Prostate gland (tissue), 2 donors: ENCODE results near the gene STPG3. TPM values are rescaled to one million over a fixed set of nuclear protein-coding genes. Genes with fewer than 3 reads are reported as not detected.
A peak's percentile ranks its signal among the peaks of the same experiment; 100 is the strongest.

ENCODE experiments used
- DNase-seq: peaks from one replicate; pipeline ENCODE4 v3.0.0-alpha.2; 2019; ENCODE audit warnings: low spot score
- H3K27ac ChIP-seq, 2 donors: fragments of 200-600 bp; sonication (generic); 2 replicates each; pipeline ENCODE4 v1.5.1; 2017 to 2019
- H3K27me3 ChIP-seq: fragments of 200-600 bp; sonication (generic); replicated peaks from 2 replicates; pipeline ENCODE4 v1.5.1; 2019; ENCODE audit not compliant: insufficient read depth
- H3K36me3 ChIP-seq, 2 donors: fragments of 200-600 bp; sonication (generic); 1 replicate in 1 of 2; 2 replicates in 1 of 2; pipeline versions ENCODE4 v1.5.1 to v1.8.1; 2017 to 2019
- H3K4me1 ChIP-seq: fragments of 200-600 bp; sonication (generic); replicated peaks from 2 replicates; pipeline ENCODE4 v1.5.1; 2019
- H3K4me3 ChIP-seq, 2 donors: fragments of 200-600 bp; sonication (generic); 2 replicates each; pipeline ENCODE4 v1.5.1; 2017 to 2019
- H3K9me3 ChIP-seq: fragments of 200-600 bp; sonication (generic); 2 replicates; pipeline ENCODE4 v1.5.1; 2017
- CTCF ChIP-seq, 4 experiments: fragments of 200-600 bp in 2 of 4; fragments of 450-650 bp in 2 of 4; sonication (generic) in 2 of 4; IDR thresholded peaks; 1 replicate in 3 of 4; 2 replicates in 1 of 4; pipeline ENCODE4 v1.5.1; 2016 to 2019; ENCODE audit warnings: antibody characterized with exemption in 4 of 4, mild to moderate bottlenecking in 2 of 4, moderate library complexity in 2 of 4
- POLR2A ChIP-seq: fragments of 450-650 bp; IDR thresholded peaks from one replicate; pipeline ENCODE4 v1.6.1; 2016; ENCODE audit warnings: antibody characterized with exemption, mild to moderate bottlenecking
- POLR2AphosphoS5 ChIP-seq: sonication (generic); formaldehyde crosslinking; IDR thresholded peaks from one replicate; pipeline ENCODE4 v1.6.1; 2017; ENCODE audit warnings: antibody characterized with exemption
- WGBS: methylation state at CpG from one replicate; pipeline ENCODE4 v1.1.5; 2018; 5-methylcytosine and 5-hydroxymethylcytosine counted together
- intact Hi-C: fragments of 100-400 bp; cut with DNase I; formaldehyde crosslinking; loops from one replicate; pipeline ENCODE4 v1.14.2; 2022
- total RNA-seq, 2 donors: library from RNA; depleted of rRNA; stranded (reverse); fragments of >200 nt; gene quantifications; one replicate each; pipeline ENCODE4 v1.1.0, GENCODE V29; 2016

The STPG3 gene
- total RNA-seq, 2 donors from 2014 or later, result 4.2 TPM; not detected in 1

GRCh38 chr9:137253717-137254623 lies 2.9 kb downstream of the STPG3 start:
- WGBS, result 57% methylated on average over 17 of the region's 21 CpGs
- intact Hi-C loops, result loop anchor here (2.0 kb wide), 1 partner anchor 13 kb away; the partner anchor contains the start of gene TUBB4B
- TF ChIP-seq POLR2AphosphoS5 (no peak), POLR2A (no peak), CTCF (IDR thresholded peaks at IDR 0.05) (no peak)
- Histone ChIP-seq H3K27ac (peak overlapping the region; percentile 67 to 81), H3K9me3 (no peaks in the 10 kb centered on the region), H3K27me3 (no peaks in the 10 kb centered on the region), H3K4me1 (peaks cover 12% of the 10 kb centered on the region), H3K4me3 (peak overlapping the region; percentile 96 to 97), H3K36me3 (no peaks in the 10 kb centered on the region)
- no peak for DNase-seq

GRCh38 chr9:137254624-137255447 lies 3.8 kb downstream of the STPG3 start, which contains the start of gene NELFB:
Gene NELFB, plus strand, starts transcription at chr9:137255327.
- H3K36me3 ChIP-seq, result no peaks in the 10 kb centered on the region
- TF ChIP-seq CTCF (IDR thresholded peaks at IDR 0.05), result peak in 3 of 4 experiments; percentile 14 to 49 (median 16)
- peak; percentile 84 for TF ChIP-seq POLR2A
- TF ChIP-seq POLR2AphosphoS5, result peak; percentile 79
- peak within 1 kb of the TSS; percentile 96 to 97 for H3K4me3 ChIP-seq
- H3K9me3 ChIP-seq, result no peaks in the 10 kb centered on the region
- intact Hi-C loops, result loop anchor here (2.0 kb wide), 1 partner anchor 14 kb away; the partner anchor contains the start of gene TUBB4B
- no peaks in the 10 kb centered on the region for H3K27me3 ChIP-seq
- peak within 1 kb of the TSS; percentile 73 to 81 for H3K27ac ChIP-seq
- peaks cover 12% of the 10 kb centered on the region for H3K4me1 ChIP-seq
- peak; percentile 88 for DNase-seq
- WGBS, result 2% methylated on average over 83 of the region's 105 CpGs

GRCh38 chr9:137255448-137256114 lies 4.5 kb downstream of the STPG3 start:
- 2% methylated on average over 42 of the region's 51 CpGs for WGBS
- no peaks in the 10 kb centered on the region for H3K27me3 ChIP-seq
- H3K9me3 ChIP-seq, result no peaks in the 10 kb centered on the region
- peak overlapping the region; percentile 96 to 97 for H3K4me3 ChIP-seq
- peak overlapping the region; percentile 73 to 81 for H3K27ac ChIP-seq
- no peaks in the 10 kb centered on the region for H3K36me3 ChIP-seq
- intact Hi-C loops, result loop anchor here (2.0 kb wide), 1 partner anchor 15 kb away; the partner anchor contains the start of gene TUBB4B
- no peak for TF ChIP-seq CTCF (IDR thresholded peaks at IDR 0.05)
- TF ChIP-seq POLR2AphosphoS5, result no peak
- no peak for TF ChIP-seq POLR2A
- peaks cover 12% of the 10 kb centered on the region for H3K4me1 ChIP-seq
- DNase-seq, result no peak

- DNase-seq, result no peak
- Histone ChIP-seq H3K27me3 (no peaks in the 10 kb centered on the region), H3K9me3 (no peaks in the 10 kb centered on the region), H3K27ac (no peak overlapping the region), H3K4me3 (peak overlapping the region; percentile 96 to 97), H3K4me1 (peaks cover 12% of the 10 kb centered on the region), H3K36me3 (no peaks in the 10 kb centered on the region)
- TF ChIP-seq POLR2AphosphoS5 (no peak), POLR2A (no peak)
- WGBS, result 90% methylated on average over 15 of the region's 15 CpGs
- intact Hi-C loops, result no loop called here
Measured at GRCh38 chr9:137256362-137256761, 5.3 kb downstream of the STPG3 start.
